Measurements from ENCODE around the gene FXYD3.

Gene FXYD3

GRCh38 chr19:35128398-35129057, 12.9 kb downstream of the FXYD3 start:
- TF ChIP-seq REST (IDR thresholded peaks at IDR 0.05; ENCODE audit: insufficient read depth in 1 of 2, low read depth in 2 of 2, low read length in 2 of 2) (no peak), POLR2AphosphoS5 (IDR thresholded peaks at IDR 0.05; ENCODE audit: low read depth, low read length) (no peak), SIN3A (IDR thresholded peaks at IDR 0.05; ENCODE audit: borderline replicate concordance, insufficient read depth, low read length) (no peak), FOXP2 (optimal IDR thresholded peaks at IDR 0.05; ENCODE audit: borderline replicate concordance, extremely low read depth, extremely low read length, insufficient read depth) (no peak), TAF1 (IDR thresholded peaks at IDR 0.05; ENCODE audit: borderline replicate concordance, insufficient read depth, low read length) (no peak)

GRCh38 chr19:35130761-35131720, 15.4 kb downstream of the FXYD3 start:
- TF ChIP-seq SIN3A (IDR thresholded peaks at IDR 0.05; ENCODE audit: borderline replicate concordance, insufficient read depth, low read length) = no peak
- TF ChIP-seq FOXP2 (optimal IDR thresholded peaks at IDR 0.05; ENCODE audit: borderline replicate concordance, extremely low read depth, extremely low read length, insufficient read depth) = no peak
- no peak for TF ChIP-seq TAF1 (IDR thresholded peaks at IDR 0.05; ENCODE audit: borderline replicate concordance, insufficient read depth, low read length)
- no peak for TF ChIP-seq POLR2AphosphoS5 (IDR thresholded peaks at IDR 0.05; ENCODE audit: low read depth, low read length)
- TF ChIP-seq REST (IDR thresholded peaks at IDR 0.05; ENCODE audit: insufficient read depth in 1 of 2, low read depth in 2 of 2, low read length in 2 of 2) = no peak

GRCh38 chr19:35132254-35132653, 16.6 kb downstream of the FXYD3 start:
- TF ChIP-seq FOXP2 (optimal IDR thresholded peaks at IDR 0.05; ENCODE audit: borderline replicate concordance, extremely low read depth, extremely low read length, insufficient read depth) (no peak), SIN3A (IDR thresholded peaks at IDR 0.05; ENCODE audit: borderline replicate concordance, insufficient read depth, low read length) (no peak), POLR2AphosphoS5 (IDR thresholded peaks at IDR 0.05; ENCODE audit: low read depth, low read length) (no peak), TAF1 (IDR thresholded peaks at IDR 0.05; ENCODE audit: borderline replicate concordance, insufficient read depth, low read length) (no peak), REST (IDR thresholded peaks at IDR 0.05; ENCODE audit: insufficient read depth in 1 of 2, low read depth in 2 of 2, low read length in 2 of 2) (no peak)

GRCh38 chr19:35133826-35134225, 18.2 kb downstream of the FXYD3 start:
- no peak for TF ChIP-seq REST (IDR thresholded peaks at IDR 0.05; ENCODE audit: insufficient read depth in 1 of 2, low read depth in 2 of 2, low read length in 2 of 2)
- no peak for TF ChIP-seq FOXP2 (optimal IDR thresholded peaks at IDR 0.05; ENCODE audit: borderline replicate concordance, extremely low read depth, extremely low read length, insufficient read depth)
- TF ChIP-seq POLR2AphosphoS5 (IDR thresholded peaks at IDR 0.05; ENCODE audit: low read depth, low read length) = no peak
- TF ChIP-seq TAF1 (IDR thresholded peaks at IDR 0.05; ENCODE audit: borderline replicate concordance, insufficient read depth, low read length) = no peak
- TF ChIP-seq SIN3A (IDR thresholded peaks at IDR 0.05; ENCODE audit: borderline replicate concordance, insufficient read depth, low read length) = no peak

Data from PFSK-1 (cell line).